RWPE1 (cell line): ENCODE data around the gene KRTAP1-1.
"Not testable (repeated sequence)": the region's sequence is repeated elsewhere in the genome, so short reads cannot be mapped to it uniquely, and the experiment has no call there.

Experiments used
- CTCF ChIA-PET: fragments of 350-600 bp; sonication (Branson Sonifier 250); formaldehyde crosslinking; extraction: SDS; loops from one replicate; lab custom pipeline; 2021; lab: Yijun Ruan, JAX
- POLR2A ChIA-PET: fragments of 400-600 bp; formaldehyde crosslinking; extraction: SDS; loops from one replicate; lab custom pipeline; 2020; ENCODE audit warnings: antibody characterized with exemption; ENCODE audit not compliant: low non-redundant PET; lab: Yijun Ruan, JAX
- DNase-seq: peaks from one replicate; pipeline ENCODE4 v3.0.0; 2012; ENCODE audit warnings: low spot score
- H3K27ac ChIP-seq: fragments of 450-650 bp; 2 replicates; pipeline ENCODE4 v1.5.1; 2017
- TF ChIP-seq, protein P1 (sequence below): fragments of 450-650 bp; conservative IDR thresholded peaks from 2 replicates; pipeline ENCODE4 v1.5.1; 2017; ENCODE audit warnings: low read depth, mild to moderate bottlenecking

KRTAP1-1 gene

DNA sequence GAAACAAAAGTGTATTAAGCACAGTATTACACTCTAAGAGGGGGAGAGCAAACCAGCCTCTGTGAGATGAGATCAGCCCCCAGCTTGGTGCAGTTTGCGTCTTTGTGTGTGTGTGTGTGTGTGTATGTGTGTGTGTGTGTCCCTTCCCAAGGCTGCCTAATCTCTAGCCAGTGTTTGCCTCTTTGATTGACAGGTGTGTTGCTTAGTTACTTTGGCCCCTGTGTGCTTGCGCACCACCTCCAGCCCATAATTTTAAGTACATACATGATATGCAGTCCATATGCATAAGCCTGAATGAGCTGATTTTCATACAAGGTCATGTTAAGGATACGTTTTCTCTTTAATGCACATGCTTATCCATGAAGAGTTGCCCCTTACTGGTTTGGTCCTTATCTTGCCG lies 39.5 kb downstream of the KRTAP1-1 start:
- ChIA-PET CTCF (no interaction called here), POLR2A (no interaction called here)
- no peak for DNase-seq
- TF ChIP-seq, protein P1, sequence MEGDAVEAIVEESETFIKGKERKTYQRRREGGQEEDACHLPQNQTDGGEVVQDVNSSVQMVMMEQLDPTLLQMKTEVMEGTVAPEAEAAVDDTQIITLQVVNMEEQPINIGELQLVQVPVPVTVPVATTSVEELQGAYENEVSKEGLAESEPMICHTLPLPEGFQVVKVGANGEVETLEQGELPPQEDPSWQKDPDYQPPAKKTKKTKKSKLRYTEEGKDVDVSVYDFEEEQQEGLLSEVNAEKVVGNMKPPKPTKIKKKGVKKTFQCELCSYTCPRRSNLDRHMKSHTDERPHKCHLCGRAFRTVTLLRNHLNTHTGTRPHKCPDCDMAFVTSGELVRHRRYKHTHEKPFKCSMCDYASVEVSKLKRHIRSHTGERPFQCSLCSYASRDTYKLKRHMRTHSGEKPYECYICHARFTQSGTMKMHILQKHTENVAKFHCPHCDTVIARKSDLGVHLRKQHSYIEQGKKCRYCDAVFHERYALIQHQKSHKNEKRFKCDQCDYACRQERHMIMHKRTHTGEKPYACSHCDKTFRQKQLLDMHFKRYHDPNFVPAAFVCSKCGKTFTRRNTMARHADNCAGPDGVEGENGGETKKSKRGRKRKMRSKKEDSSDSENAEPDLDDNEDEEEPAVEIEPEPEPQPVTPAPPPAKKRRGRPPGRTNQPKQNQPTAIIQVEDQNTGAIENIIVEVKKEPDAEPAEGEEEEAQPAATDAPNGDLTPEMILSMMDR = no peak
- H3K27ac ChIP-seq = peak overlapping the region; percentile 85

DNA sequence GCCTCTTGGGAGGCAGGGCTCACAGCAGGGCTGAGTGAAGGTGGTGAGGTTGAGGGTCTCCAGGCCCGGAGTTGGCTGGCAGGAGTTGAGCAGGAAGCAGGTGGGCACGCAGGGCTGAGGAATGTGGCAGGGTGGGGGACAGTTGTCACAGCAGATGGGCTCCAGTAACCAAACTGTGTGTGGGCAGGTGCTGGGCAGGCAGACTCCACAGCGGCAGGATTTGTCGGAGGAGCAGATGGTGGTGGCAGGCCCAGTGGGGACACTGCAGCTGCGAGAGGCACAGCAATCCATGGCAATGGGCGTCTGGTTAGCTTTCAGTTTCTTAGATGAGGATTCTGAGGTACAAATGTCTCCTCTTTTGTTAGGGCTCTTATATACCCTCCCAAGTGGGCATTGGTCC lies 41.7 kb downstream of the KRTAP1-1 start, which contains the start of gene KRTAP3-2:
TSS of gene KRTAP3-2 (minus strand) at position 344 of the 400 bp plus-strand sequence. CDS start at position 291, 53 bp downstream.
- H3K27ac ChIP-seq, DNase-seq, POLR2A ChIA-PET: not testable (repeated sequence)
- CTCF ChIA-PET = interaction anchor here (0.7 kb wide), 1 partner anchor 409 kb away, joined by 3 read pairs; no protein-coding TSS in a partner anchor

- no peak for DNase-seq
- ChIA-PET POLR2A (no interaction called here), CTCF (no interaction called here)
- H3K27ac ChIP-seq = no peak overlapping the region
- TF ChIP-seq, protein P1 = no peak
Observed at GRCh38 chr17:40997361-40997760, 43.9 kb downstream of the KRTAP1-1 start.

DNA sequence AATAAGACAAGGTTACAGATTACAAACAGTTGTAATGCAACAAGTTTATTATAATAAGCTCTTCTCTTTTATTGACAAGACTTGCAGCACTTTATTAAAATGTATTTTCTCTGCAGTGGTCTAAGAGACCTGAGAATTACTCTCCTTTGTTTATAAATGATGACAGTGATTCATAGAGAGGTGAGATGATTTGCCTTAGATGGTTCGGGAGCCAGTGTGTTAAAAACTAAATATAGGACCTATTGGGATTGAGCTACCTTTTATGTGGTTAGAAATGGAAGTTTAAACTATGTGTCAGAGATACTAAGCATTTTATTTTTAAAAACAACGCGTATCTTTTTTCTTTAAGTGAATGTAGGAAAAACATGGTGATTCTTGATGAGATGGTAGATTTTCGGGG lies 44.4 kb downstream of the KRTAP1-1 start:
- POLR2A ChIA-PET = no interaction called here
- TF ChIP-seq, protein P1 = no peak
- CTCF ChIA-PET = no interaction called here
- H3K27ac ChIP-seq = no peak overlapping the region
- DNase-seq = no peak

GRCh38 chr17:40995116-40995515 lies 46.1 kb downstream of the KRTAP1-1 start:
- no peak for DNase-seq
- no peak overlapping the region for H3K27ac ChIP-seq
- POLR2A ChIA-PET = no interaction called here
- TF ChIP-seq, protein P1 = no peak
- CTCF ChIA-PET = no interaction called here

- ChIA-PET CTCF (no interaction called here), POLR2A (no interaction called here)
- no peak within 1 kb of the TSS for H3K27ac ChIP-seq
- DNase-seq = no peak
- TF ChIP-seq, protein P1 = no peak
Observed at GRCh38 chr17:40993839-40994238, 47.4 kb downstream of the KRTAP1-1 start, which contains the start of gene KRTAP3-3. KRTAP3-3 (minus strand) TSS chr17:40994164; CDS start chr17:40994097, 67 bp downstream.

- TF ChIP-seq, protein P1 = no peak
- no peak overlapping the region for H3K27ac ChIP-seq
- no peak for DNase-seq
- POLR2A ChIA-PET = no interaction called here
- CTCF ChIA-PET = interaction anchor here (0.7 kb wide), 1 partner anchor 365 kb away, joined by 3 read pairs; no protein-coding TSS in a partner anchor
Observed at GRCh38 chr17:40993084-40993483, 48.2 kb downstream of the KRTAP1-1 start.
